HTERT RPE-1 (cell line): Measurements from ENCODE around the gene JPH4.
"Not testable (repeated sequence)": the region's sequence is repeated elsewhere in the genome, so short reads cannot be mapped to it uniquely, and the experiment has no call there.

Source experiments
- in situ Hi-C: fragments of 300-500 bp; cut with MboI; formaldehyde crosslinking; loops from 4 replicates; pipeline ENCODE4 v1.14.3; 2020; ENCODE audit warnings: low sequenced_read_pairs

JPH4 gene

DNA sequence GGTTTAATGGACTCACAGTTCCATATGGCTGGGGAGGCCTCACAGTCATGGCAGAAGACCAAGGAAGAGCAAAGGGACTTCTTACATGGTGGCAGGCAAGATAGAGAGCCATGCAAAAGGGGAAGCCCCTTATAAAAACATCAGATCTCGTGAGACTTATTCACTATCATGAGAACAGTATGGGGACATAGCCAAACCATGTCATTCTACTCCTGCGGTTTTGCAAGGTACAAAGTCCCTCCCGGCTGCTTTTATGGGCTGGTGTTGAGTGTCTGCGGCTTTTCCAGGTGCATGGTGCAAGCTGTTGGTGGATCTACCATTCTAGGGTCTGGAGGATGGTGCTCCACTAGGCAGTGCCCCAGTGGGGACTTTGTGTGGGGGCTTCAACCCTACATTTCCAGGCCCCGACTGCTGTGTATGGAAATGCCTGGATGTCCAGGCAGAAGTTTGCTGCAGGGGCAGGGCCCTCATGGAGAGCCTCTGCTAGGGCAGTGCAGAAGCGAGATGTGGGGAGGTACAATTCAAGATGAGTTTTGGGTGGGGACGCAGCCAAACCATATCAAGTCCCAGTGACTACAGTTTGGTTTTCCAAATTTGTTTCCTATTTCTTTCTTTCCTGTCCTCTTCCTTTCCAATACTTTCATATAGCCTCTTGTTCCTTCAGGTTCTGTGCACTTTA, 31.0 kb upstream of the JPH4 start:
- in situ Hi-C loops: not testable (repeated sequence)

DNA sequence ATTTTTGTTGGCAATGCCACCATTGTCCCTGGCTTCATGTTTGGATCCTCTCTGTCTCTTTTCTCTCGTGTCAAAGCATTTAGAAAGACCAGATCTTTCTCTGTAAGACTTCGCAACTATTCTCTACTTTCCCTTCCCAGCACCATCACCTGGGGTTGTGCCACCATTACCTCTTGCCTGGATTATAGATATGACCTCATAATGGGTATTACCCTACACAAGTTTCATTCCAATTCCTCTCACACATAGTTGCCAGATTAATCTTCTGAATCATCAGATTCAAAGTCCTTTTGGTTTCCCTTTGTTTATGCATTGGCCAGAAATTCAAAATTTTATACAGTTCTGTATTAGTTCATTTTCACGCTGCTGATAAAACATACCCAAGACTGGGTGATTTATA, 30.4 kb upstream of the JPH4 start:
- in situ Hi-C loops: no loop called here

DNA sequence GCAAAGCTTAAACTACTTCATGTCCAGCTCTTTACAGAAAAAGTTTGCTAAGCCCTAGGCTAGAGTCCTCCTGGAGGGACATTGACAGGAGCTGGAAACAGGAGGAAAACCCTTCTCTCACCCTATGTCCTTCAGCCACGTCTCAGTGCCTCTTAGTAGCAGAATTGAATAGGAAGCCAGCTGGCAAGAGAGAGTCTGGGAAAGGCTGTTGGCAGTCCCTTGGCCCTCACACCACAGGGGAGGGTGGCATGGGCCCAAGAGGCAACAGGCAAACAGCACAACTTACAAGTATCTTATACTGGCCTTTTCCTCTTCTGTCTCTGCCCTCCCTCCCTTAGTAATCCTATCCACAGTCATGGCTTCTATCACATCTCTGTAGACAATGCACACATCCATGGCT, 29.9 kb upstream of the JPH4 start:
- in situ Hi-C loops: no loop called here

DNA sequence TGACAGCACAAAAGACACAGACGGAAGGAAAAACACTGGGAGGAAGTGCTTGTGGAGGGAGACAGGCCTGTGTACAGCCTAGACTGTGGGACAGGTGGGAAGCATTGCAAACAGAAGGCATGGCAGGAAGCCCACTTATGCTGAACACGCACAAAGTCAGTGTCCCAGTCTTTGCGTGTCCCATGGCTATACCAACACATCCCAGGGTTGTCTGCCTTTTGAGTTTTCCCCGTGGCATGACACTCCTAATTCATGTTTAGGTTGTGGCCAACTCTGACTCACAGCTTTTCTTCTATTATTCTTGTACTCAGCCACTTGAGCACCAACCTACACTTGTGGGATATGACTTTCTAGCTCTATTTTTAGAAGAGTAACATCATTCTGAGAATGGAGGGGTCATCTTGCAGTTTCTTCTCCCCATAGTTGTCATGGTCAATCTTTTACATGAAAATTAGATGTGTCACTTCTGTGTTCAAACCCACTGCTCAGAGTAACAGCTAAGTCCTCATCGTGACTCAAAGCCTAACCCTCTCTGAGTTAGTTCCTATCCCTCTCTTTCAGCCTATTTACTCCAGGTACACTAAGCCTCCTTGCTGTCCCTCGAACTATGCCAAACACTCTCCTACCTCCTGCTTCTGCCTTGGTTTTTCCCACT, 27.5 kb upstream of the JPH4 start:
- in situ Hi-C loops: no loop called here

DNA sequence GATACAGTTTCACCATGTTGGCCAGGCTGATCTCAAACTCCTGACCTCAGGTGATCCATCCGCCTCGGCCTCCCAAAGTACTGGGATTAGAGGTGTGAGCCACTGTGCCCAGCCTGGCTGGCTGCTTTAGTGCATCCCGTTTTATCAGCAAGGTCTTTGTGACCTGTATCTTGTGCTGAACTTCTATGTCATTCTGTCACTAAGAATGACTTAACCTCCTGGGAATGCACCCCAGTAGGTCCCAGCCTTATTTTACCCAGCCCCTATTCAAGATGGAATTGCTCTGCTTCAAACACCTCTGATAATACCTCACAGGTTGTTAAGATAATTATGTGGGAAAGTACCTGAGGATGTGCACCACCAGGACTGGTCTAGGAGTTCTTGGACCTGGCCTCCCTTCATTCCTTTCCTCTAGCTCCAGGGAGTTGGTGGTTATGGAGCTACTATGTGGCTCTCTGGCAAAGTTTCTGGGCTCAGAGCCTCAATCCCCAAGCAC, 26.1 kb upstream of the JPH4 start:
- in situ Hi-C loops: no loop called here

DNA sequence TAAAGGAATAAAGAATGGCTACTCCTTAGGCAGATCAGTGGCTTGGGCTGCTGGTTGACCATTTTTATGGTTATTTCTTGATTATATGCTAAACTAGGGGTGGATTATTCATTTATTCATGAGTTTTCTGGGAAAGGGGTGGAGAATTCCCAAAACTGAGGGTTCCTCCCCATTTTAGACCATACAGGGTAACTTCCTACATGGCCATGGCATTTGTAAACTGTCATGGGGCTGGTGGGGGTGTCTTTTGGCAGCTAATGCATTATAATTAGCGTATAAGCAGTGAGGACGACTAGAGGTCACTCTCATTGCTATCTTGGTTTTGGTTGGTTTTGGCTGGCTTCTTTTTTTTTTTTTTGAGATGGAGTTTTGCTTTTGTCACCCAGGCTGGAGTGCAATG, 25.6 kb upstream of the JPH4 start:
- in situ Hi-C loops: no loop called here

DNA sequence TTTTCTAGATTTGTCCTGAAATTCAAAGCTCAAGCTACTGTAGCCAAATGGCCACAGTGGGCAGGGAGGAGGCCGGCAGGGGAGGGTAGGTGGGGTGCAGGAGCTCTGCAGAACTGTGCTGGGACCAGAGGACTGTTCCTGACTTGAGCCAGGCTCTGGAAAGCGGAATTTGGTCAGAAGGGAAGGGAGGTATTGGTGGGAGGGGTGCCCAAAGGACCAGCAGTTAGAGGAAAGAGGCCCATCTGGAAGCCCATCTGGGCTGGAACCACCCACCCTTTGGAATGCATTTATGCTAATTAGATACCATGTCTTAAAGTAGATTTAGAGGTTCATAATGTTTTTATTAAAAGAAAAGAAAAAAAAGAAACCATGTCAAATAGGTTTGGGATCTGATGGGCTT, 24.5 kb upstream of the JPH4 start:
- in situ Hi-C loops: no loop called here

DNA sequence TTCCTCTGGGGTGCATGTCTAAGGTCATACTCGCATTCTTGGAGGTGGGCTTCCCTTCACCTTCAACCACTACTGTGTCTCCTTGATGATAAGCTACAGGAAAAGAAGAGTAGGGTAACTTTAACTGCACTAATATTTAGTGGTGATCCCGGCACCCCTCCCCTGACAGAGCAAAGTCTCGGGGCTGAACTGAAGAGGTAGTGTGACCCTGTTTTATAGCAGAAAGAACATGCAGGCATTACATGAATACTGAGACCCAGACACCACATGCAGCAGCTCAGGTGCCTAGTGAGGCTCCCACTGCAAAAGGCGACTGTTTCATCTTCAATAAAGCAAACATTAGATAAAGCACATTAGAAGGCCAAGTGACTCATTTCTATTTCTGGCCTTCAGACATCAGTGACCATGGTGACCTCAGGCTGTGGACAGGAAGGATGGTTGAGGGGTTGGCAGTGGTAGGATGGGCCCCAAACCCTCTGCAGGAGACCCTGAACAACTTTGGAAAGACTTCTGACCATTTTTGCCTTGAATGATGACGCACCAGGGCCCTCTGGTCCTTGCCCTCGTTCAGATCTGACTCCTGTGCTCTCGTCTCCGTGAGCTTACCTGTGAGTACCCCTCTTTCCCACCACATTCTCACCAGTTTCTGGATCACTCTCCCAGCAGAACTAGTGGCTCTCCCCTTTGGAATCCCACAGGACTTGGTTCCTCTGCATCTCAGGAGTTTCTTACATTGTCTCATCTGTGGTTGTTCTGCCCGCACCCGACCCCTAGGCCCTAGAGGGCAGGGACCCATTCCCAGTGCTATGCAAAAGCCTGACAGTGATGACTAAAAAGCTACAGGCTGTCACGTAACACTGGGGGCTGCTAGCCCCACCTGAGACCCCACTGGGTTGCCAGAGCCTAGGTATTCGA, 23.8 kb upstream of the JPH4 start:
- in situ Hi-C loops: no loop called here

DNA sequence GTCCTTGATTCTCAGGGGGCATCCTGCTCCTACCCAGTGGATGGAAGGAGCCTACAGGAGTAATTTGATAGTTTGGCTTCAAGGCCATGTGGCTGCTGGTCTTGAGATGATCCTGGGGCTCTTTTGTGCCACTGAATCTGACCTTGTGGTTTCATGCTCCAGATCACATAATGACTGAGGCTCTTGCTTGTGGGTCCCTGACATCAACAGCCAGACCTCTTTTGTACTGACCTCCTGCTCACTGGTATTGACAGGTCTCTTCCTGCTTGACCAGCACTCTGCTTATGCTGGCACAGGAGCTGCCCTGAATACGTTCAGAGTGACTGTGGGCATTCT, 23.2 kb upstream of the JPH4 start:
- in situ Hi-C loops: no loop called here

DNA sequence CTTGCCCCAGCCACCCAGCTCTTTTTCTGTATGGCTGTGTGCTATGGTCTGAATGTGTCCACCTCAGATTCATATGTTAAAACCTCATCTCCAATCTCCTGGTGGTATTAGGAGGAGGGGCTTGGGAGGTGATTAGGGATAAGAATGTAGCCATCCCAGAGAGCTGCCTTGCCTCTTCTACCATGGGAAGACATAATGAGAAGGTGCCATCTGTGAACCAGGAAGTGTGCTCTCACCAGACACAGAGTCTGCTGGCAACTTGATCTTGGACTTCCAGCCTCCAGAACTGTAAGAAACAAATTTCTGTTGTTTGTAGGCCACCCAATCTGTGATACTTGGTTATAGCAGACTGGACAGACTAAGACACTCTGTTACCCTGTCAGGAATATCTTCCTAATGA, 22.8 kb upstream of the JPH4 start:
- in situ Hi-C loops: no loop called here

DNA sequence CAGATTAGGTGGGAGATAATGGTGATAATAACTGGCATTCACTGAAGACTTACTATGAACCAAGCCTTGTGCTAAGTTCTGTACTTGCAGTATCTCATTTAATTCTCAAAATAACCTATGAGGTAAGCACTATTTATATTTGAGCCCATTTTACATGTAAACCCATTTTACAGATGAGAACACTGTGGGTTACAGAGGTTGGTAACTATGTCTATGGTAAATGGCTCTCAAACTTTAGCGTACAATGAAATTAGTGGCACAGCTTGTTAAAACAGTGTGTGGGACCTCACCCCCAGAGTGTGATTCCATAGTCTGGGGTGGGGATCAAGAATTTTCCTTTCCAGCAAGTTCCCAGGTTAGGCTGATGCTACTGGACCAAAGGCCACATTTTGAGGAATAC, 22.2 kb upstream of the JPH4 start:
- in situ Hi-C loops: no loop called here

DNA sequence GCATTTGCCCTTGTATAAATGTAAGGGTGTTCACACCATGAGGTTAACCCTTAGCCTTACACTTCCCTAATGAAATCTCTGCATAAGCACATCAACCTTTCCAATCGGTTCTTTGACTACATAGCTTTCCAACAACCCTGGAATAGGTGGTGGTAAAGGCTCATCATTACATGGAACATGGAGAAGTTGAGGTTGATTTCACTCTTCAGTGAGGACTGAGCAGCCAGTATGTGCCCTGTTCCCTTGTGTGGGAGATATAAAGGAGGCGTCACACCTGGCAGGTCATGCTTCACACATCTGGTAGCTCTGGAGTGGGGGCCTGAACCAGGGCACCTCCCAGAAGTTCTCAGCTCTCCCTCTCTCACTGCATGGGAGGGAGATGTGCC, 21.7 kb upstream of the JPH4 start:
- in situ Hi-C loops: no loop called here

DNA sequence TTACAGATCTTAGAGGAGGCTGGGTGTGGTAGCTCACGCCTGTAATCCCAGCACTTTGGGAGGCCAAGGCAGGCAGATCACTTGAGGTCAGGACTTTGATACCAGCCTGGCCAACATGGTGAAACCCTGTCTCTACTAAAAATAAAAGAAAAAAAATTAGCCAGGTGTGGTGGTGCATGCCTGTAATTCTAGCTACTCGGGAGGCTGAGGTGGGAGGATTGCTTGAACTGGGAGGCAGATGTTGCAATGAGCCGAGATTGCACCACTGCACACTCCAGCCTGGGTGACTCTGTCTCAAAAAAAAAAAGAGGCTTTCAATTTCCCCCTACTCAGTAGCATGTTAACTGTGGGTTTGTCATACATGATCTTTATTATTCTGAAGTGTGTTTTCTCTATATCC, 15.6 kb upstream of the JPH4 start:
- in situ Hi-C loops: not testable (repeated sequence)

DNA sequence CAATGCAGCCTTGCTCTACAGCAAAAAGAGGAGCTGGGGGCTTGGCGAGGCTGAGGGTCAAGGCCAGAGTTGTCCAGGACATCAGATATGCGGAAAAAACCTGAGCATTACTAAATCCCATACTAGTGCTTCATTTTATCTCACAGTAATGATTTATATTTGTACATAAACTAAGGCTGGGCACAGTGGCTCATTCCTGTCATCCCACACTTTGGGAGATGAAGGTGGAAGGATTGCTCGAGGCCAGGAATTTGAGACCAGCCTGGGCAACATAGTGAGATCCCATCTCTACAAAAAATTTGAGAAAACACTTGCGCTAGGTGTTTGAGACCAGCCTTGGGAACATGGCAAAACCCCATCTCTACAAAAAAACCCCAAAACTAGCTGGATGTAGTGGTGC, 11.6 kb upstream of the JPH4 start:
- in situ Hi-C loops: no loop called here

DNA sequence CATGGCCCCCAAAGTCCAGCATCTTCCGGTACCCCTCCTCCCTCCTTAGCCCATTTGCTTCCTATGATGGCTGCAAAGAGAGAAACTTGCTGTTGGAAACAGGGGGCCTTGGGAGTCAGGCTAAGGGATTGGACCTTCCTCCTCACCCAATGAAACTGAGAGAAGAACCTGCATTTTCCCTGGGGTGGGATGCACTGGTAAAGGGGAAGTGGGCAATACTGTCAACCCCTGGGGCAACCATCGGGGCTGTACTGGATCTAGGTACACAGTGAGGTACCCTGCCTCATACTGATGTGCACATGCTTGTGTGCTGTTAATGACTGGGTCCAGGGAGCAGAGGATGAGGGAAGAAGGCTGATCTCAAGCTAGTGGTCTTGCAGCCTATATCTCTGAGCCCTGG, 11.0 kb upstream of the JPH4 start:
- in situ Hi-C loops: no loop called here

DNA sequence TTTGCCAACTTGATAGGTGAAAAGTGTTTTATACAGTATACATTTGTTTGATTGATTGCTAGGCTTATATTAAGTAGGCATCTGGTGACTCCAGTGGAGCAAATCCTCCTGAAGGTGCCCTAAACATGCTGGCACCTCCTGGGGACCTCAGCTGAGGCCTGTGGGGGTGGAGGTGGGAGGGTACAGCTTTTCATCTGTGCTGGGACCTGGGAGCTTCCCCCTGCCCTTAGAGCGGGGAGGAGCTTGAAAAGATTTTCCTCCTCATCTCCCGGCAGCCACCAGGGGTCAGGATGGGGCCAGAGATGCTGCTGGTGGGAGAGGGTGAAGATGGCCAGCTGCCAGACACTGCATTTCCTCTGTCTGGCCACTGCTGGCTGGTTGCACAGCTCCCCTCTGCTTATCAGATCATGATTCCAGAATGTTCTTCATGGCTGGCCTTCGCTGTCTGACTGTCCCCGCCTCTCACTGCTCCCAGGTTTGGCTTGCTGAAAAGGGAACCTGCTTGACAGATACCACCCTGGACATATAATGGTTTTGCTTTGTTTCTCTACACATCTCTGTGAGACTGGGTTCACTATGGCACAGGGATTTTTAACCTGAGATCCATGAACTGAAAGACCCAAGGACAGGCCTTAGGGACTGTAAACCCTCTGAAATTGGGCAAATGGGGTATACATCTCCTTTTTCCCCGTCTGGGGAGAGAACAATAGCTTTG, 10.5 kb upstream of the JPH4 start:
- in situ Hi-C loops: no loop called here

DNA sequence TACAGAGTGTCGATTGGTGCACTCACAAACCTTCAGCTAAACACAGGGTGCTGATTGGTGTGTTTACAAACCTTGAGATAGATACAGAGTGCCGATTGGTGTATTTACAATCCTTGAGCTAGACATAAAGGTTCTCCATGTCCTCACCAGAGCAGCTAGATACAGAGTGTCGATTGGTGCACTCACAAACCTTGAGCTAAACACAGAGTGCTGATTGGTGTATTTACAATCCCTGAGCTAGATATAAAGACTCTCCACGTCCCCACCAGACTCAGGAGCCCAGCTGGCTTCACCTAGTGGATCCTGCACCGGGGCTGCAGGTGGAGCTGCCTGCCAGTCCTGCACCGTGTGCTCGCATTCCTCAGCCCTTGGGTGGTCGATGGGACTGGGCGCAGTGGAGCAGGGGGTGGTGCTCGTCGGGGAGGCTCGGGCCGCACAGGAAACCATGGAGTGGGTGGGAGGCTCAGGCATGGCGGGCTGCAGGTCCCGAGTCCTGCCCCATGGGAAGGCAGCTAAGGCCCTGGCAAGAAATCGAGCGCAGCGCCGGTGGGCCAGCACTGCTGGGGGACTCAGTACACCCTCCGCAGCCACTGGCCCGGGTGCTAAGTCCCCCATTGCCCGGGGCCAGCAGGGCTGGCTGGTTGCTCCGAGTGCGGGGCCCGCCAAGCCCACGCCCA, 6.1 kb upstream of the JPH4 start:
- in situ Hi-C loops: not testable (repeated sequence)

DNA sequence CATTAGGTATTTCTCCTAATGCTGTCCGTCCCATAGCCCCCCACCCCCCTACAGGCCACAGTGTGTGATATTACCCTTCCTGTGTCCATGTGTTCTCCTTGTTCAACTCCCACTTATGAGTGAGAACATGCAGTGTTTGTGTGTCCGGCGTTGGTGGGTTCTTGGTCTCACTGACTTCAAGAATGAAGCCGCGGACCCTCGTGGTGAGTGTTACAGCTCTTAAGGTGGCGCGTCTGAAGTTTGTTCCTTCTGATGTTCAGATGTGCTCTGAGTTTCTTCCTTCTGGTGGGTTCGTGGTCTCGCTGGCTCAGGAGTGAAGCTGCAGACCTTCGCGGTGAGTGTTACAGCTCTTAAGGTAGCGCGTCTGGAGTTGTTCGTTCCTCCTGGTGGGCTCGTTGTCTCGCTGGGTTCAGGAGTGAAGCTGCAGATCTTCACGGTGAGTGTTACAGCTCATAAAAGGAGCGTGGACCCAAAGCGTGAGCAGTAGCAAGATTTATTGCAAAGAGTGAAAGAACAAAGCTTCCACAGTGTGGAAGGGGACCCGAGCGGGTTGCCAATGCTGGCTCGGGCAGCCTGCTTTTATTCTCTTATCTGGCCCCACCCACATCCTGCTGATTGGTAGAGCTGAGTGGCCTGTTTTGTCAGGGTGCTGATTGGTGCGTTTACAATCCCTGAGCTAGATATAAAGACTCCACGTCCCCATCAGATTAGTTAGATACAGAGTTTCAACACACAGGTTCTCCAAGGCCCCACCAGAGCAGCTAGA, 5.4 kb upstream of the JPH4 start:
- in situ Hi-C loops: not testable (repeated sequence)

DNA sequence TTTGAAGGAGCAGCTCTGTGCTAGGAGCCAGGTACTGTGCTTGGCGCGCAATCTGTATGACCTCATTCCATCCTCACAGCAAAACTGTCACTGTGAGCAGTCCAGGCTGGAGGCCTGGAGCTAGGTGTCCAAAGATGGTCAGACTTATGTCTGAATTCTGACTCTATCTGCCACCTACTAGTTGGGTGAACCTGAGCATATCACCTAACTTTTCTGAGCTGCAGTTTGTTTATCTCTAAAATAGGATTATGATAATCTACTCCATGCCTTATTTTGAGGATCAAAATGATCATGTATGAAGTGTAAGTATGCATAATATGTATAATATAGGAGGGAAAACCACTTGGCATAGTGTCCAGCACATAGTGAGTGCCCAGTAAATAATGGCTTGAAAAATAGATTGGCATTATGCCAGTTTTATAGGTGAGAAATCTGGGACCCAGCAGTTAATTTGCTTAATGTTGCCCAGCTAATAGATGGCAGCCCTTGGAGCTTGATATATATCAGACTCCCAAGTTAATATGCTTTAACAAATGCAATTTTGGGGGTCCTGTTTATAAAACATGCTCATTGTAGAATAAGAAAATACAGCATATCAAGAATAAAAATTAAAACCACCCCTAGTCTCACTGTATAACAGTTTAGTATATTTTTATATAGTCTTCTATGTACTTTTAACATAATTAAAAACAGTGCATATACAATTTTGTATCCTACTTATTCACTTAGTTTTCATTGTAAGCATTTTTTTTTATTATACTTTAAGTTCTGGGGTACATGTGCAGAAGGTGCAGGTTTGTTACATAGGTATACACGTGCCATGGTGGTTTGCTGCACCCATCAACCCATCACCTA, 4.5 kb upstream of the JPH4 start:
- in situ Hi-C loops: no loop called here
